Posterior cingulate gyrus (tissue), 11 donors: ENCODE results near the gene ZNF441.

Source experiments
- DNase-seq, 10 donors: peaks; one replicate each; pipeline versions ENCODE4 v3.0.0 to v3.0.0-alpha.2; 2020 to 2021; ENCODE audit warnings: mixed read lengths in 3 of 10
- intact Hi-C: fragments of 100-400 bp; cut with DNase I; formaldehyde crosslinking; loops from one replicate; pipeline ENCODE4 v1.15.1; 2023

Gene ZNF441

DNA sequence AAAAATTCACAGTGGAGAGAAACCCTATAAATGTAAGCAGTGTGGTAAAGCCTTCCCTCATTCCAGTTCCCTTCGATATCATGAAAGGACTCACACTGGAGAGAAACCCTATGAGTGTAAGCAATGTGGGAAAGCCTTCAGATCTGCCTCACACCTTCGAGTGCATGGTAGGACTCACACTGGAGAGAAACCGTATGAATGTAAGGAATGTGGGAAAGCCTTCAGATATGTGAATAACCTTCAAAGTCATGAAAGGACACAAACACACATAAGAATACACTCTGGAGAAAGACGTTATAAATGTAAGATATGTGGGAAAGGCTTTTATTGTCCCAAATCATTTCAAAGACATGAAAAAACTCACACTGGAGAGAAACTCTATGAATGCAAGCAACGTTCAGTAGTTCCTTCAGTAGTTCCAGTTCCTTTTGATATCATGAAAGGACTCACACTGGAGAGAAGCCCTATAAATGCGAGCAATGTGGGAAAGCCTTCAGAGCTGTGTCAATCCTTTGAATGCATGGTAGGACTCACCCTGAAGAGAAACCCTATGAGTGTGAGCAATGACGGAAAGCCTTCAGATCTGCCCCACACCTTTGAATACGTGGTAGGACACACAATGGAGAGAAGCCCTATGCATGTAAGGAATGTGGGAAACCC is 65.6 kb downstream of the ZNF441 start:
- intact Hi-C loops, result no loop called here
- DNase-seq, result no peak

DNA sequence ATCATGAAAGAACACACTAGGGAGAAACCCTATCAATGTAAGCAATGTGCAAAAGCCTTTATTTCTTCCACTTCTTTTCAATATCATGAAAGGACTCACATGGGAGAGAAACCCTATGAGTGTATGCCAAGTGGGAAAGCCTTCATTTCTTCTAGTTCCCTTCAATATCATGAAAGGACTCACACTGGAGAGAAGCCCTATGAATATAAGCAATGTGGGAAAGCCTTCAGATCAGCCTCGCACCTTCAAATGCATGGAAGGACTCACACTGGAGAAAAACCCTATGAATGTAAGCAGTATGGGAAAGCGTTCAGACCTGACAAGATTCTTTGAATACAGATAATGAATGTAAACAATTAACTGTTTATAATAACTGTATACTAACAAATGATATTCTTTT is 66.7 kb downstream of the ZNF441 start:
- no peak for DNase-seq
- intact Hi-C loops, result no loop called here
